ENCODE data around the gene ZNF407.
A peak's percentile ranks its signal among the peaks of the same experiment; 100 is the strongest.

The ZNF407 gene

GRCh38 chr18:74892066-74892627, 294.5 kb downstream of the ZNF407 start:
- DNase-seq (ENCODE audit: low spot score) = no peak

- DNase-seq (ENCODE audit: low spot score) = peak; percentile 16
Observed at GRCh38 chr18:74895686-74896085, 298.0 kb downstream of the ZNF407 start.

GRCh38 chr18:74896390-74896991, 298.8 kb downstream of the ZNF407 start:
- peak; percentile 47 for DNase-seq (ENCODE audit: low spot score)

GRCh38 chr18:74897971-74898657, 300.4 kb downstream of the ZNF407 start:
- DNase-seq (ENCODE audit: low spot score) = peak; percentile 37

DNA sequence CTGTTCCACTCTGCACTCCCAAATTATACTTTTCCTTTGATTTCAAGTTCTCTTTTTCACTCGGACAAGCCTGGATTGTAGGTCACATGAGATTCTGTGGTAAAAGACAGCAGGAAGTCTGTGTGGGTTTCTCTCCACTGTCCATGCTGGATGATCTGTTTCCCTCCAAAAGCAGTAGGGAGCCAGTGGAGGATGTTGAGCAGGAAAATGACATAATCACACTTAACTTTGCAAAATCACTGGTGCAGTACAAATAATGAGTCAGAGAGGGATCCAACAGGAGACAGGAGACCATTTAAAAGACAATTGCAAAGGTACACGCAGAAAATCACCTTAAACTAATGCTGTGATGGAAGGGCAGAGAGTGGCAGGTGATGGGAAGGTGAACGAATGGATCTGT, 301.3 kb downstream of the ZNF407 start:
- DNase-seq (ENCODE audit: low spot score) = no peak

DNA sequence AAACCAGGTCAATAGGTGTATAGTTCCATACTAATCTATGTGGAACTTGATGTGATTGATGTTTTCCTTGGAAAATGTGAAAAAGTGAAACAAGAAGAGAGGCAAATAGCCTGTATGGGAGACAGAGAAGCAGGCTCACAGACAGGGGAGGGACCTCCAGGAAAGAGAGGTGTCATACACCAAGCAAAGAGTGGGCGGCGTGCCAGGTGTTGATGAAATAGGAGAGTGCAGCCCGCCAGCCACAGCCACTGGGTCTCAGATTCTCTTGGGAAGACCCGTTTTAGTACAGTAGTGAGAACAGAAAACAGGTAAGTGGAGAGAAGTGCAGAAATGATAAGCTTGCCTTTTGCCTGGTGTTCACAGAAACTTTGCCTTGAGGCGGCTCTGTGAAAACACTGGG, 301.9 kb downstream of the ZNF407 start:
- no peak for DNase-seq (ENCODE audit: low spot score)

DNA sequence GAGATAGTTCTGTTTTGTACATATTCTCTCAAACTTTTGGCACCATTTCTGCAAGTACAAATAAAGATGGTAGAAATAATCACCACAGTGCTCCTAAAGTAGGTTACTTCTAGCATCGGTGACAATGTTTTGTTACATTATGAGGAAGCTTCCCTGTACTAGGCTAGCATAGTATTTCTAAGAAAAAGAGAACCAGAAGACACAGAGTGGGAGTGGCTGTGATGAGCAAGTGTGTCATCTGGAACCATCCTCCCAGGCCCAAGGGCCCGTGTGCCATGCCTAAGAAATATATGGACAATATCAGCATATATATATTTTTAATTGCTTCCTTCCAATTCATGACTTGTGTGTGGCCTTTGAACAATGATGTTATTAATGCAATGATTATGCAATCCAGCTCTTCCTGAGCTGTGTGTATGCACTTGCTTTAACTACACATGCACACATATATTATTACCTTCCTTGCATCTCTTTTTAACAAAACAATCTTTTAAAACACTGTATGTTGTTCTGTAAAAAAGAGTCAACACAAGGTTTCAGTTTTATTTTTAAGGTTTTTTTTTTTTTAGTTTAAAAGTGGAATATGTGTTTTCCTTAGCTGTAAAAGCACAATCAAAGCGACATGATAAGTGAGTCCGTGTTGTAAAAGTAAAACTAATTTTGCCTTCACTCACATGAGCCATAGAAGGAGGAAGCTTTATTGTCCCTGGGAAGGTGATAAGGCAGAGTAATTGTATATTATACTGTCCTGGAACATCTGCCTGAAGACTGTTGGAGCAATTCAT, 303.9 kb downstream of the ZNF407 start:
- DNase-seq (ENCODE audit: low spot score) = no peak

GRCh38 chr18:74902147-74902455, 304.4 kb downstream of the ZNF407 start:
- DNase-seq (ENCODE audit: low spot score) = no peak

DNA sequence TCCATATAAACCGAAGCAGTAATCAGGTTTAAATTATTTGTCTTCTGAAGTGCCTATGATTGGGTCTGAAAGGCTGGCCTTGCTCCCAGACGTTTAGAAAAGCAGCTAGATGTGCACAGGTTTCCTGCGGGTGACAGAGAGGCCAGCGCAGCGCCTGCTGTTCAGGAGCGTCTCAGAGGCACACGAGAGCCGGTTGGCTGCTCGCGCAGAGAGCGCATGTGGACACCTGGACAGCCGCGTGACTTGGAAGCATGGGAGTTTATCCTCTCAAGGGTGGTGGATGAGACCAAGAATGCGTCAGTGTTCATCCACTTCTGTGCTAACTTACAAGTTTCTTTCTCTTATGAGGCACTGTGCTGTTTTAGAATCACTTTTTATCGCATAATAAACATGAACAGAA, 307.6 kb downstream of the ZNF407 start:
- DNase-seq (ENCODE audit: low spot score) = no peak

GRCh38 chr18:74906184-74906583, 308.5 kb downstream of the ZNF407 start:
- no peak for DNase-seq (ENCODE audit: low spot score)

DNA sequence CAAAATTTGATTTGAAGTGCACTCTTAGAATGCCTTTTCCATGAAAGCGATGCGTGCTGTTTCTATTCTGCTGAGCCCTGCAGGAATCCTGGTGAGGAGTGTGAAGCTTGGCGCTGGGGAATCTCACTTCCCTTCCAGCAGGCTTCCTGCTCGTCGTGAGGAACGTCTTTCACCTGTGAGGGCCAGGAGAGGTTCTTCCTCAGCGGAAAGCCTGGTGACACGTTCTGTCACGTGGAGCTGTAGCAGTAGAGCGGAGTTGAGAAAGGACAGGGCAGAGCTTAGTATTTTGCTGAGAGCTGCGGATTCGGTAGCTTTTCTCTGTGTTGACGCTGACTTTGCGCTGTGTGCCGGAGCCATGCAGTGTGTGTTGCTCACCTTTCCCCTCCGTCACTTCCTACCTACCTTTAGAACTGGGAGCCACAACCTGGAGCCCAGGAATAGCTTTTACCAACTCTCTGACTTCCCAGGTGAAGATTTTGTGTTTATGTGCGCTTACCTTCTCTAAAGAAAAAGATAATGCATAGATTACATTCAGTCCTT, 316.5 kb downstream of the ZNF407 start:
- DNase-seq (ENCODE audit: low spot score) = no peak

DNA sequence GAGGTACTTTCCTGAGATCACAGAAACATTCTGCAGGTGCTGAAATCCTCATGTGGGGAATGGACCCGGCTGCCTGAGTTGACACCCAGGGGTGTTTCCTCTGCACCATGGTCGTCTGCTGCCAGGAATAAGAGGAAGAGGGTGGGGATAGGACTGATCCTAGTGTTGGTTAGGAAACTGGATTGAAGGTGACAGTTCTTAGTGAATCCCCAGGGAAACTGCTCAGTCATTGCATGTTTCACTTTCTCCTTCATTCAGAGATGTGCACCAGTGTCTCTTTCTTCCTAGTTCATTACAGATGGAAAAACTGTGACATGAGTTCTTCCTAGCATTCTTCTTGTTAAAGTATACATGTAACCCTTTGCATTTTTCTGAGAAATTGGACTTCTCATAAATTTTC, 317.0 kb downstream of the ZNF407 start:
- no peak for DNase-seq (ENCODE audit: low spot score)

DNA sequence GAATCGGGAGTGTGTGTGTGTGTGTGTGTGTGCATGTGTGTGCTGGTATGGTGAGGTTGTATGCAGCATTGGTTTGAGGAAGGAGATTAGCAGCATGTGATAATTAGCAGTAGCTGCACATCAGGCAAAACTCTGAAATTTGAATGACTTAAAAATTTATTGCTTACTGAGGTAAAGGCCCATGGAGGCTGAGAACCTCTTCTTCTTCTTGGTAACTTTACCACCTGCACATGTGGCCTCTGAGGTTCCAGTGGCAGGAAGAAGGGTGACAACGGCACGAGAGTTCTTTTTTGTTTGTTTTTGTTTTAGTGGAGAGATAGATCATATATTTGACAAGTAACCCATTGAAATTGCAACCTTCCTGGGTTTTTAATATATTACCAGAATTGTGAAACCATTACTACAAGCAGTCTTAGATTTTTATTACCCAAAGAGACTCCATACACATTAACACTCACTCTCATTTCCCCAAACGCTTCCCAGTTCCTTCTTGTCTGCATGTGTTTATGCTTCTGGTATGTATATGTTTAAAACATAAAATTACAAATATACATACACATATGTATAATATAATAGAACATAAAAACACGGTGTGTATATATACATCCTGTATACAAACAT, 319.2 kb downstream of the ZNF407 start:
- no peak for DNase-seq (ENCODE audit: low spot score)

GRCh38 chr18:74918276-74918790, 320.7 kb downstream of the ZNF407 start:
- DNase-seq (ENCODE audit: low spot score) = no peak

DNA sequence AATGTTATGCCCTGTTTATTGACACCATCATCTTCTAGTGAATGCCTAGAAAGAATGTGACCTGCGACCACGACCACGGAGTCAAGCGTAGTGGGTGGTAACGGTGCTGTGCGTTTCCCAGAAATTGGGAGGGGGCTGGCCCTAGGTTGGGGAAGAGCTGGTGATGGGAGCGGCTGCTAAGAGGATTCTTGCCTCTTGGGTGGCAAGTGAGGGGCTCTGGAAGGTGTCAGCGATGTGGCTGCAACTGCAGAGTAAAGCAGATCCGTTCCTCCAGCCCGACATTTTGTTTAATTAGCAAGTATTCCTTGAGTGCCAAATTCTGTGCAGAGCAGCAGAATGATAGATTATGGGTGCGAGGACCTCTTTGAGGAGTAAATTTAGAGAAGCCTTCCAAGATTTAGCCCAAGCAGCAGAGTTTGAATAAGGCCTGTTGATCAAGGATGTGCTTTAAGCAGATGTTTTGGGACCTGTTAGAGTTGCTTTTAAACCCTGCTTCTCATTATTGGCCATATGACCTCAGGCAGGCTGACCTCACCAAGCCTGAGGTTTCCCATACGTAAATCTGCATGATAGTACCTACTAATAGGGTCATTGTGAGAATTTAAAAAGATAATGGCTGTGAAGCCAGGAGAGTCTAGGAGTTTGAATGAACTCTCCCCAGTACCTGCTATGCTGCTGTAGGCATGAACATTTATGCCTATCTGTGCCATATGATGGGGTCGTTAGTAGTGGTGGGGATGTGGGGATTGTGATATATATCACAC, 323.6 kb downstream of the ZNF407 start:
- no peak for DNase-seq (ENCODE audit: low spot score)

- DNase-seq (ENCODE audit: low spot score) = no peak
Observed at GRCh38 chr18:74926051-74926450, 328.4 kb downstream of the ZNF407 start.

GRCh38 chr18:74928194-74928968, 330.7 kb downstream of the ZNF407 start:
- no peak for DNase-seq (ENCODE audit: low spot score)

GRCh38 chr18:74929110-74929509, 331.4 kb downstream of the ZNF407 start:
- DNase-seq (ENCODE audit: low spot score) = no peak

- DNase-seq (ENCODE audit: low spot score) = no peak
Observed at GRCh38 chr18:74930616-74931015, 332.9 kb downstream of the ZNF407 start.

DNA sequence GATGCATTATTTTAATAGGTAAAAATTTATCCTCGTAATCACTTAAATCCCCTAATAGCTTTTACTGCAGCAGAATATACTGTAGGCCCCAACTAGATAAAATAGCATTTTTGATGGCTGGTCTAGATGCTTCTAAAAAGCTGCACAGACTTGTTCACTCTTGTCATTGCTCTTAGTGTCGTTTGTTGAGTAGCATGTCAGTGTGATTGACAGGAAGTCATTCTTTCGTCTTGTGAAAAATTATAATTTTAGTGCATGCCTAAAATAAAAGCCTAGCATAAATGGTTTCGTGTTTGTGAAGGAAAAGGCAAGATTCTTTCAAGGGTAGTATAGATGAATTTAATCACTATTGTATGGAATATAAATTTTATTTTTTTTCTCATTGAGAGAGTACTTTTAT, 336.3 kb downstream of the ZNF407 start:
- DNase-seq (ENCODE audit: low spot score) = no peak

GRCh38 chr18:74935434-74935833, 337.8 kb downstream of the ZNF407 start:
- DNase-seq (ENCODE audit: low spot score) = no peak

Data from Ammon's horn (tissue), 1 donor.